ENCODE measurements around the gene DNAH1. TPM values are rescaled to one million over a fixed set of nuclear protein-coding genes. Genes with fewer than 3 reads are reported as not detected.

DNAH1 gene
- total RNA-seq, 1 experiment from 2014 or later, result 0.48 TPM

DNA sequence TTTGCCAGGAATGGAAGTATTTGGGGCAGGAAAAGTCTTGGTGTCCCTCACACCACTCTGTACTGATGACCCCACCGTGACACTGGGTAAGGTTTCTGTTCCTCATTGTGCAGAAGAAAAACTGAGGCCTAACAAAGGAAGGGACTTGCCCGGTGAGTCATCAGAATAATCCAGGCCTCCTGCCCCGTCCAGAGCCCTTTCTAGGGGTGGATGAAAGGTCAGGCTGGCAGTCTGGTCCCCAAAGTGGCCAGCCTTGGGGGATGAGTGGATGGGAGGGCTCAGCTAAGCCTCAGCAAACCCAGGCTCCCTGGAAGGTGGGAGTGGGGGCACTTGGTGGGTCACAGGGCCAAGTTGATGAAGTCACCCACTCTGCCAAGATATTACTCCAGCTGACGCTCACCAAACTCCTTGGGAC lies 2.3 kb upstream of the DNAH1 start:
- Histone ChIP-seq H3K27me3 (ENCODE audit: control insufficient read depth, insufficient read depth, low read length) (peaks cover 3% of the 10 kb centered on the region; the same call in 1 of the 2 replicates), H3K4me3 (ENCODE audit: insufficient read depth, low read depth, low read length) (no peak overlapping the region), H3K36me3 (replicated peaks; ENCODE audit: control insufficient read depth, insufficient read depth, low read length) (no peaks in the 10 kb centered on the region)
- no peak for DNase-seq

DNA sequence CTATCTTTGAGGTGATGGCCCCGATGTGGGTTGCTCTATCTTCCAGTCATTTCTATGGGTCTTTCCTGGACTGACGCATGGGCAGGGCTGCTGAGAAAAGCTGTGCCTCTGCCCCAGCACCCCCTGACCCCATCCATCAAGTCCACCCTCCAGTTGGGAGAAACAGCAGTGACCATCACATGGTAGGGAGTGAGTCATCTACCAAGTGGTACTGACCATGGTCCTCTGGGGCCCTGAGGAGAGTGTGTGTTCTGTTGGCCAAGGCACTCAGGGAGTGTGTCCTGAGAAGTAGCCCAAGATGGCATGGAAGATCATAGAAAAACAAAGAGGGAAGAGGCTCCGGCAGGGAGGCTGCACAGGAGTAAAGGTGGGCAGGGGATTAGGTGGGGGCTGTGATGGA lies 1.6 kb upstream of the DNAH1 start:
- Histone ChIP-seq H3K36me3 (replicated peaks; ENCODE audit: control insufficient read depth, insufficient read depth, low read length) (no peaks in the 10 kb centered on the region), H3K4me3 (ENCODE audit: insufficient read depth, low read depth, low read length) (no peak overlapping the region), H3K27me3 (ENCODE audit: control insufficient read depth, insufficient read depth, low read length) (peaks cover 3% of the 10 kb centered on the region; the same call in 1 of the 2 replicates)
- DNase-seq, result no peak

DNA sequence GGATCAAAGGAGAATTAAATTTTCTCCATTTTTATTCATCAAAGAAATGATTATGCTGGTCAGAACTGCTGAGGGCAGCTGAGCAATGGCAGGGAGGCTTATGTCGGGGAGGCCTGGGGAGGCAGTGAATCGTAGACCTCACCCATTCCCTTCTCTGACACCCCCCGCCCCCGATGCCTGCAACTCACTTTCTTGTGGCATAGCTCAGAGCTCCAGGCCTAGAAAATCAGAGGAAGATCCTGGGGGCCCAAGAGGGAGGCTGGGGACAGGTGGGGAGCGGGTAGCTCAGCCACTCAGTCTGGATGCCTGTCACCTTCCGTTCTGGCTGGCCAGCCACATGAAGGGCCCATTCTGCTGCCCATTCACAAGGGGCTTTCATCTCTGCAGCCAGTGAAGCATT lies 1.1 kb upstream of the DNAH1 start:
- no peak for DNase-seq
- peaks cover 3% of the 10 kb centered on the region; the same call in 1 of the 2 replicates for H3K27me3 ChIP-seq (ENCODE audit: control insufficient read depth, insufficient read depth, low read length)
- H3K36me3 ChIP-seq (replicated peaks; ENCODE audit: control insufficient read depth, insufficient read depth, low read length), result no peaks in the 10 kb centered on the region
- H3K4me3 ChIP-seq (ENCODE audit: insufficient read depth, low read depth, low read length), result no peak overlapping the region

DNA sequence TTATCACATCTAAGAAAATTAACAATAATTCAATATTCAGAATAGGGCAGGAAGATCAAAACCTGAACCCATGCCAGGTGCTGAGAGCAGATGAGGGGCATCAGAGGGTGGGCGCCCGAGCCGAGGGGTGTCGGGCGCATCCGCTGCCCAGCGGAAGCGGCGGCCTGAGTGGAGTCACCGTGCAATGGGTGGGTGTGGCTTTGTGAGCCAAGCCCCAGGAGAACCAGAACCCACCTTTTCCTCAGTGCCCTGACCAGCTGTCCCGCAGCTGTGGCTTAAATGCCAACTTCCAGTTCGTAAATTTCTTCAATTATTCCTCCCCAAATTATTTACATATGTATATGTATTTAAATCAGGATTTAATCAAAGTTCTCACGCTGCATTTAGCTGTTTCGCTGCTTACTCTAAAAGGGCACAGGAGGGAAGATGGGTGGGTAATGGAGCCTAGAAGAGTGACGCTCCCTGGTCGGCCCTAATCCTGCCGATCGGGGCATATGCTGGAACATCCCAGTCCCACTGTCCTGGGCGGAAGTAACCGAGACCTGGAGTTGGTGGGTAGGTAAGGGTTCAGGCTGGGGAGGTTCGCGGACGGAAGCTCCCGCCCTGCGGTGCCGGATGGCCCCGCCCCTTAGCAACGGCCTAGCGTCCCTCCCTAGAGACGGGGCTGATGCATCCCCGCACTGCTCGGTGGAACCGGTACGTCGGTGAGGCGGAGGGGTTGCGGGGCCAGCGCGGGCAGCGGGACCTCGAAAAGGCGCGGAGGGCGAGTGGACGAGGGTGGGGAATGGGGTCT lies 1.3 kb downstream of the DNAH1 start:
- Histone ChIP-seq H3K36me3 (replicated peaks; ENCODE audit: control insufficient read depth, insufficient read depth, low read length) (no peaks in the 10 kb centered on the region), H3K4me3 (ENCODE audit: insufficient read depth, low read depth, low read length) (peak overlapping the region; percentile 35), H3K27me3 (ENCODE audit: control insufficient read depth, insufficient read depth, low read length) (peaks cover 3% of the 10 kb centered on the region; the same call in 1 of the 2 replicates)
- peak; percentile 99 for DNase-seq

DNA sequence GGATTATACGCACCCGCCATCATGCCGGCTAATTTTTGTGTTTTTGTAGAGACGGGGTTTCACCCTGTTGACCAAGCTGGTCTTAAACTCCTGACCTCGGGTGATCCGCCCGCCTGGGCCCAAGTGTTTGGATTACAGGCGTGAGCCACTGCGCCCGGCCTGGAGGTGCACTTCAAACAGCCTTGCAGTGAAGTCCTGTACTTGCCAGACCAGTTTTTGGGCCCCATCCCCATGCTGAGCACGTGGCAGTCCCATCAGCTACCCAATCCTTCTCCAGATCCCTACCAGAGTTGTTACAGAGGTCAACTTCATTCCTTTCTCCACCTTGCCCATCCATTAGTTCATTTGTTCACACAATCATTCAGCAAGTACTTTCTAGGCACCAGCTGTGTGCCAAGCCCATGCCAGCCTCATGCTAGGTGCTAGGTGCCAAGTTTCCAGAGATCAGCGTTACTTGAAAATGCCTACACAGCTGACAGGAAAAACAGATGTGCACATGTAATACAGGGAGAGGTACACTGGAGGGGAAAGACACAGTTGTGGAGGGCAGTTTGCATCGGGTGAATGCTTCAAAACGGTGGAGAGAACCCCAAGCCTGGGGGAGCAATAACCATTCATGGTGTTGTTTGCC lies 2.2 kb downstream of the DNAH1 start:
- Histone ChIP-seq H3K36me3 (replicated peaks; ENCODE audit: control insufficient read depth, insufficient read depth, low read length) (no peaks in the 10 kb centered on the region), H3K27me3 (ENCODE audit: control insufficient read depth, insufficient read depth, low read length) (peaks cover 3% of the 10 kb centered on the region; the same call in 1 of the 2 replicates), H3K4me3 (ENCODE audit: insufficient read depth, low read depth, low read length) (no peak overlapping the region)
- no peak for DNase-seq

DNA sequence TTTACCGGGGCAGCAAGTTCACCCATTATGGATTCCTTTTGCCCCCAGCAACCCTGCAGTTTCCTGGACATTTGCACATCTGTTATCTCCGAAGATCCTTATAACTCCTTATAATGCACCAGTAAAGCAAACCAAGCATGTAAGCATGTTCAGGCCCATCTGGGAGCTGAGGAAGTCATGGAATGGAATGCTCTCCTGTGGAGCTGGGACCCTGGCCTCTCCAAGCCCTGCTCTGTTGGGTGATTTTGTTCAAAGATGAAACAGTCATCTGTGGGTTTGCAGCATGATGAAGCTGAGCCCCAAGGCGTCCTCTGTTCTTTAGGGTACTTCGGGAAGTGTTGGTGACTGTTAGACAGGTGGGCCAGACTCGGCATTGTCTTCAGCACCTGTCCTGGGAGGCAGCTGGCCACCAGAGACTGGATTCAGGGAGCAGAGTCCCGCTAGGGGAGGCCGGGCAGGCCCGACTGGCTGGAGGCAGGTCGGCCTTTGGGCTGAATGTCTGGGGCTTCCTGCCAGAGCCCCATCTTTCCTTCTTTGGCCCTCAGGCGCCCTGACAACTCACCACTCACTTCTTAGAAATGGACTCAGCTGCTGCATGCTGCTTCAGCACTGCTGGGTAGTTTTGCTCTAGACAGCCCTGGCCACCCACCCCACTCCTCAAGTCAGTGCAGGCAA lies 3.9 kb downstream of the DNAH1 start:
- Histone ChIP-seq H3K4me3 (ENCODE audit: insufficient read depth, low read depth, low read length) (no peak overlapping the region), H3K27me3 (ENCODE audit: control insufficient read depth, insufficient read depth, low read length) (peaks cover 3% of the 10 kb centered on the region; the same call in 1 of the 2 replicates)
- DNase-seq, result no peak

DNA sequence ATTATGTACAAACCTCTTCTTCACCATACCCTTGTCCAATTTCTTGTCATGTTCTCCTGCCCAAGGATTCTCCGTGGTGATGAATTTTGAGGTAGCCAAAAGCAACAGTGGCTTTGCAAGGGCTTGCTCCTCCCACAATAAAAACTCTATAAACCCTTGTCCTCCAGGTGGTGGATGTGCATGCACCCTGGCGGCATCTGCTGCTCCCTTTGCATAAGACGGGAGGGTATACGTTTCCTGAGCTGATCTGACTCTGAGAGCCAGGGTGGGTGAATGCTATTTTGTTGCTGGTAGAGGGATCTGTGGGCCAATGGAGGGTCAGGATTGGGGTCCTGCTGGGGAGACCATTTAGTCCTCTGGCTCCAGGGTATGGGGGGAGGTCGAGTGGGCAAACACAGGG lies 5.4 kb downstream of the DNAH1 start:
- DNase-seq, result no peak

More for the DNA sequence above, 3.9 kb downstream of the DNAH1 start:
- no peaks in the 10 kb centered on the region for H3K36me3 ChIP-seq (replicated peaks; ENCODE audit: control insufficient read depth, insufficient read depth, low read length)

DNA sequence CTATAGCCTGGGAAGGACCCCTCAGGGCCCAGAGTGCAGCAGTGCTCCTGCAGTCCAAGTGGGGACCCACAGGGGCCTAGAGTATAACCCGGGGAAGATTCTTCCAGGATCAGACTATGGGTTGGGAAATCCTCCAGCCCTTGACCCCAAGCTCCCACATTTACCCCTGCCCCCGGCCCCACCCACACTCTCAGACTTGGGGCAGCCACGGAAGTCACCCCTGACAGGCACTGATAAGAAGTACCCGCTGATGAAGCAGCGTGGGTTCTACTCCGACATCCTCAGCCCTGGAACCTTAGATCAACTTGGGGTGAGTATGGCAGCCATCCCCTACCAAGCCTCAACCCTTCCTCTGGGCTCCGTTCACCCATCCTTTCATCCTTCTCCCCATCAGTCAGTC lies 6.3 kb downstream of the DNAH1 start:
- no peak for DNase-seq
- no peaks in the 10 kb centered on the region for H3K36me3 ChIP-seq (replicated peaks; ENCODE audit: control insufficient read depth, insufficient read depth, low read length)
- peaks cover 3% of the 10 kb centered on the region; the same call in 1 of the 2 replicates for H3K27me3 ChIP-seq (ENCODE audit: control insufficient read depth, insufficient read depth, low read length)
- no peak overlapping the region for H3K4me3 ChIP-seq (ENCODE audit: insufficient read depth, low read depth, low read length)

More for the DNA sequence above, 5.4 kb downstream of the DNAH1 start:
- Histone ChIP-seq H3K27me3 (ENCODE audit: control insufficient read depth, insufficient read depth, low read length) (peaks cover 3% of the 10 kb centered on the region; the same call in 1 of the 2 replicates), H3K36me3 (replicated peaks; ENCODE audit: control insufficient read depth, insufficient read depth, low read length) (no peaks in the 10 kb centered on the region), H3K4me3 (ENCODE audit: insufficient read depth, low read depth, low read length) (no peak overlapping the region)

DNA sequence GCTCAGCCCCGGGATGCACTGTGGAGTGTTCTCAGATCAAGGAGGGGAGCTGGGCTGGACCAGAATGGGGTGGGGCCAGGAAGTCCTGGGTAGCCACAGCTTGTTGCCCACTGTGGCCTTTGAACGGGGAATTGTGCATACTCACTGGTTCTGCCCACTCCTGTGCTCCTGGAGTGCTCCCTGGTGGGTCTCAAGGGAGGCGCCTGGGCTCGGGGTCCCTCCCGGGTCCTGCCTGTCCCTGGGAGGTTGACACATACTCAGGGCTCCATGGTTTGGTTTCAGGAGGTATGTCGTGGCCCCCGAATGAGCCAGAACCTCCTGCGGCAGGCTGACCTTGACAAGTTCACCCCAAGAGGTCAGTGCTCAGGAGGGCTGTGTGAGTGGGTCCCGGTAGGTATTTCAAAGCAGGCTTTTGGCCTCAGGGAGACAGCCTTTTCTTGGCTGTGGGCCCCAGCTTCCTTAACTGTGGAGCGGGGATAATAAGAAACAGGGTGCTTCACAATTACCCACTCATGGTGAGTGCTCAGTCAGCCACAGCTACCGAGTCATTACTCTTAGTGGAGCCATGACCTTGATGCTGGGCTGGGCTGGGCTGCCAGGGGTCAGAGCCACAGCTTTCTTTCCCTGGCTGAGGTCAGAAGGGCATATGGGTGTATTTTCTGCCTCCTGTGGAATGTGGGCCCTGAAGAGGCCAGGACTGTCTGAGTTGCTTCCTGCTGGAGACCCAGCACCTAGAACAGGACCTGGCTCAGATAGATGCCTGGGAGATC lies 7.6 kb downstream of the DNAH1 start:
- no peak for DNase-seq

DNA sequence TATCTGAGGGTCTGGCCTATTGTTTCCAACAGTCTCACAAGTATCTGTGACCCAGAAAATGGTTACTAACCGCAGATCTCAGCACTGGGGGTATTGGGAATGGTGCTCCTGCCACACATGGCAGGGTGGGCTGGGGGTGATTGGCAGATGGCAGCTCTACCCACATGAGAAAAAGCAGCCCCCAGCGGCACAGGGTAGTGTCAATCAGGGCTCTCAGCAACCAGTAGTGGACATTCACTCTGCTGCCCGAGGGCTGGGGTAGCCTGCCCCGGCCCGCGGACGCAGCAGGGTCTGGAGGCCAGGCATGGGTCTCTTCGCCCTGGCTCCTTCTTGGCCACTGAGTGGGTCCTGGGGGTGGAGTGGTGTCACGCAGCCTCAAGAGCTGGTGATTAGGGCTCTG lies 8.6 kb downstream of the DNAH1 start:
- no peaks in the 10 kb centered on the region for H3K36me3 ChIP-seq (replicated peaks; ENCODE audit: control insufficient read depth, insufficient read depth, low read length)
- DNase-seq, result no peak
- no peak overlapping the region for H3K4me3 ChIP-seq (ENCODE audit: insufficient read depth, low read depth, low read length)
- H3K27me3 ChIP-seq (ENCODE audit: control insufficient read depth, insufficient read depth, low read length), result no peaks in the 10 kb centered on the region

More for the DNA sequence above, 7.6 kb downstream of the DNAH1 start:
- H3K4me3 ChIP-seq (ENCODE audit: insufficient read depth, low read depth, low read length), result no peak overlapping the region
- H3K27me3 ChIP-seq (ENCODE audit: control insufficient read depth, insufficient read depth, low read length), result no peaks in the 10 kb centered on the region; the same call in 1 of the 2 replicates
- no peaks in the 10 kb centered on the region for H3K36me3 ChIP-seq (replicated peaks; ENCODE audit: control insufficient read depth, insufficient read depth, low read length)

DNA sequence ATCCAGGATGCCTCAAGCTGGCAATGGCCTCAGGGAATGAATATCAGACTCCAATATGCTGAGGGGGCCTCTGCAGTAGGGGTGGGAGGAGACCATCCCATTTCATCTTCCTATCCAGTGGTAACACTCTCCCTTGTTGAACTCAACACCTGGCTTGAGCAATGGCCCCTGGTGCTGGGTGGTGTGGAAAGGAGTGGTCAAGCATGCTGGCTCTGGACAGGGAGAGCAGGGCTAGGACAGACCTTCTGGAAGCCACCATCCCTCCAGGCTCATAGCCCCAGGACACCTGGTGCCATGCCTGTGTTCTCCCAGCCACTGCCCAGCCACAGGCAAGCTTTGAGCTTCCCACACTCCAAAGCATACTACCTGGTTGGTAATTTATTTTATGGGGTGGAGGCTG lies 9.6 kb downstream of the DNAH1 start:
- H3K4me3 ChIP-seq (ENCODE audit: insufficient read depth, low read depth, low read length), result no peak overlapping the region
- DNase-seq, result no peak
- no peaks in the 10 kb centered on the region for H3K27me3 ChIP-seq (ENCODE audit: control insufficient read depth, insufficient read depth, low read length)
- no peaks in the 10 kb centered on the region for H3K36me3 ChIP-seq (replicated peaks; ENCODE audit: control insufficient read depth, insufficient read depth, low read length)

DNA sequence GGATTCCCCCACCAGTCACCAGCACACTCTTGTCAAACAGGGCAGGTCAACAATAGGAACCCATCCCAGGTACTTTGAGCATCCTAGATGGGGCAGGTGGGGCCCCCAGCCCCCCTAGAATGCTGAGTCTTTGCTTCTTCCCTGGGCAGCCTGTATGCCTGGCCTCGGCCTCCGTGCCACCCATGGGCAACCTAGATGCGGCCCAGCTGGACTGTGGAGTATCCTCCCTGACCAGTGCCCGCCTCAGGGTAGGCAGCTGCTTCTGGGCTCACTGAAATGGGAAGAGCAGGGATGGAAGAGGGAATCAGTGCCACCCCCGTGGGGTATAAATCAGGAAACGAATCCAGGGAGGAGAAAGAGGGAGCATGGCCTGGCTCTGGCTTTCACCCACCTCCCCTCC lies 10.9 kb downstream of the DNAH1 start:
- H3K4me3 ChIP-seq (ENCODE audit: insufficient read depth, low read depth, low read length), result no peak overlapping the region
- no peaks in the 10 kb centered on the region for H3K27me3 ChIP-seq (ENCODE audit: control insufficient read depth, insufficient read depth, low read length)
- no peak for DNase-seq
- H3K36me3 ChIP-seq (replicated peaks; ENCODE audit: control insufficient read depth, insufficient read depth, low read length), result no peaks in the 10 kb centered on the region

DNA sequence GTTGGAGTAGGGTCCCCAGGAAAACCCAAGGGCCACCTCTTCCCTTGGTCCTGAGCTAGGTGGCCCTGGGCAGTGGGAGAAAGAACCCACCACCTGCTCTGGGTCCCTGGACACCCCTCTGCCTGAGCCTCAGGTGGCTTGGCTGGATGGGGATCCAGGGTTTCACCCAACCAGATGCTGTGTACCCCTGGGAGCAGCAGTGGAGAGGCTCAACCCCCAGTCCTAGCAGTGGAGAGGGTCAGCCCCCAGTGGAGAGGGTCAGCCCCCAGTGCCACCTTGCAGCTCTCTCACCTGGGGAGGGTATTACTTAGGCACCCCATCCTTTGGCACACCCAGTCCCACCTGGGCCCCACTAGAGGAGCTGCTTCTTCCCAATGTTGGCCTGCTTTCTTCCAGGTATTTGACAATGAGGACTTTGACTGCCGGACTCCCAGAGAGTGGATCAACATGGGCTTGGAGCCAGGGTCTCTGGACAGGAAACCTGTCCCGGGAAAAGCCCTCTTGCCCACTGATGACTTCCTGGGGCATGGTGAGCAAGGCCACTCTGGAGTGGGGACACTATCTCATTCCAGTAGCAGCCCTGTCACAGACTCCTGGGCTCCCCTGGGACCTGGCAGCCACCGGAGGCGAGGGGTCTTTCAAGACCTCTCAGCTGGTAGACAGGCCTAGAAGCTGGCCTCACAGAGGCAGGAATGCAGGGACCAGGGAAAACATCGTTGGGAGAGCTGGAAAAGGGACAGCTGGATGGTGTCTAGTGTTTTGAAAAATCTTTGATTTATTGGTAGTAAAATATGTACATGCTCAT lies 11.6 kb downstream of the DNAH1 start:
- no peak for DNase-seq
- no peaks in the 10 kb centered on the region for H3K27me3 ChIP-seq (ENCODE audit: control insufficient read depth, insufficient read depth, low read length)
- no peaks in the 10 kb centered on the region for H3K36me3 ChIP-seq (replicated peaks; ENCODE audit: control insufficient read depth, insufficient read depth, low read length)
- no peak overlapping the region for H3K4me3 ChIP-seq (ENCODE audit: insufficient read depth, low read depth, low read length)
